K562 (cell line): ENCODE data around the gene UNC5C. TPM values are rescaled to one million over a fixed set of nuclear protein-coding genes. Genes with fewer than 3 reads are reported as not detected.

Experiments used
- ATAC-seq: fragments of 200-7000 bp; cut with Tn5 transposase; 3 replicates; pipeline ENCODE4 v1.9.1; 2020; ENCODE audit warnings: moderate library complexity
- BruUV-seq: library from RNA; stranded (reverse); fragments of 400-500 nt; replicated peaks from 2 replicates; lab custom pipeline; 2021; lab: Mats Ljungman, UMichigan
- CTCF ChIA-PET: fragments of 300-600 bp; formaldehyde crosslinking; extraction: SDS; loops from one replicate; lab custom pipeline; 2021; ENCODE audit warnings: low intra/inter-chr PET ratio; lab: Yijun Ruan, JAX
- POLR2A ChIA-PET: fragments of 300-600, 350-650 bp; sonication (Branson Sonifier 250); formaldehyde crosslinking; extraction: SDS; loops from one replicate; lab custom pipeline; 2021; ENCODE audit warnings: antibody characterized with exemption, inconsistent platforms; lab: Yijun Ruan, JAX
- DNase-seq, 4 experiments: peaks; one replicate each; pipeline versions ENCODE4 v3.0.0 to v3.0.0-alpha.2; 2011 to 2018; ENCODE audit warnings: low spot score in 3 of 4, mixed read lengths in 3 of 4; ENCODE audit errors: extremely low read depth in 1 of 4
- FAIRE-seq: peaks from 2 replicates; lab custom pipeline; 2011; peaks lifted over from hg19 to GRCh38; lab: Jason Lieb, UNC
- H2AFZ ChIP-seq: 2 replicates; pipeline ENCODE4 v1.6.0; 2011; ENCODE audit warnings: low read depth, low read length, control low read depth, inconsistent platforms
- H3K27ac ChIP-seq: fragments of 200-600 bp; 3 replicates; pipeline ENCODE4 v1.8.0; 2011; ENCODE audit warnings: low read depth, mild to moderate bottlenecking, control low read depth, inconsistent platforms, low read length, moderate library complexity, mixed read lengths; ENCODE audit errors: extremely low read depth
- H3K27me3 ChIP-seq, 2 experiments: fragments of 300-600 bp in 1 of 2; 2 replicates in 1 of 2; 3 replicates in 1 of 2; pipeline versions ENCODE4 v1.6.0 to v1.8.0; 2011; ENCODE audit warnings: inconsistent platforms in 2 of 2, low read length in 2 of 2, mild to moderate bottlenecking in 1 of 2, mixed read lengths in 1 of 2, moderate library complexity in 1 of 2; ENCODE audit not compliant: control insufficient read depth in 2 of 2, insufficient read depth in 2 of 2
- H3K36me3 ChIP-seq: fragments of 300-600 bp; 3 replicates; pipeline ENCODE4 v1.8.0; 2011; ENCODE audit warnings: mild to moderate bottlenecking, low read length, inconsistent platforms; ENCODE audit not compliant: control insufficient read depth, insufficient read depth
- H3K4me1 ChIP-seq, 2 experiments: fragments of 200-600 bp in 1 of 2; replicated peaks in 1 of 2; 2 replicates in 1 of 2; 3 replicates in 1 of 2; pipeline versions ENCODE4 v1.5.1 to v1.8.0; 2011; ENCODE audit warnings: inconsistent platforms in 2 of 2, low read length in 2 of 2, mild to moderate bottlenecking in 1 of 2, mixed read lengths in 1 of 2, moderate library complexity in 1 of 2; ENCODE audit not compliant: control insufficient read depth in 2 of 2, insufficient read depth in 2 of 2
- H3K4me2 ChIP-seq: 2 replicates; pipeline ENCODE4 v1.6.1; 2011; ENCODE audit warnings: low read length, control low read depth, inconsistent platforms, mixed read lengths; ENCODE audit not compliant: insufficient read depth
- H3K4me3 ChIP-seq: fragments of 200-600 bp; sonication (generic), shearing (Covaris generic); 2 replicates; pipeline ENCODE4 v1.5.1; 2016; ENCODE audit warnings: control low read depth, inconsistent platforms
- H3K79me2 ChIP-seq: fragments of 200-600 bp; 3 replicates; pipeline ENCODE4 v1.8.0; 2011; ENCODE audit warnings: low read length, inconsistent platforms; ENCODE audit not compliant: control insufficient read depth, insufficient read depth
- H3K9ac ChIP-seq, 2 experiments: 2 replicates each; pipeline versions ENCODE4 v1.6.0 to v1.6.1; 2011; ENCODE audit warnings: low read depth in 2 of 2, low read length in 2 of 2, control low read depth in 1 of 2, inconsistent platforms in 1 of 2, mild to moderate bottlenecking in 1 of 2, mixed read lengths in 1 of 2; ENCODE audit not compliant: insufficient read depth in 1 of 2
- H3K9me1 ChIP-seq: one replicate; pipeline ENCODE4 v1.6.0; 2011; ENCODE audit warnings: inconsistent platforms, mild to moderate bottlenecking, low read length, moderate library complexity; ENCODE audit not compliant: control insufficient read depth, insufficient read depth
- H3K9me3 ChIP-seq: replicated peaks from 2 replicates; pipeline ENCODE4 v1.5.1; 2011; ENCODE audit warnings: low read depth, low read length, inconsistent platforms; ENCODE audit not compliant: control insufficient read depth, insufficient read depth
- H4K20me1 ChIP-seq: replicated peaks from 2 replicates; pipeline ENCODE4 v1.6.1; 2011; ENCODE audit warnings: low read length, inconsistent platforms, mixed read lengths; ENCODE audit not compliant: control insufficient read depth, insufficient read depth
- ARID4B ChIP-seq: sonication (generic); formaldehyde crosslinking; IDR thresholded peaks from 2 replicates; pipeline ENCODE4 v1.8.0; 2022; ENCODE audit warnings: mild to moderate bottlenecking, missing genetic modification reagents
- NKRF ChIP-seq: fragments of 450-650 bp; IDR thresholded peaks from 2 replicates; pipeline ENCODE4 v1.6.1; 2016; ENCODE audit warnings: borderline replicate concordance
- PHB ChIP-seq: fragments of 250-450 bp; sonication (Bioruptor Pico); IDR thresholded peaks from 2 replicates; pipeline ENCODE4 v1.5.0; 2021
- SOX6 ChIP-seq: fragments of 450-650 bp; IDR thresholded peaks from 2 replicates; pipeline ENCODE4 v1.6.1; 2014; ENCODE audit warnings: mild to moderate bottlenecking
- THAP12 ChIP-seq: fragments of 250-450 bp; sonication (Bioruptor Pico); IDR thresholded peaks from 2 replicates; pipeline ENCODE4 v1.9.0; 2021; ENCODE audit warnings: mild to moderate bottlenecking, inconsistent platforms
- ZBTB34 ChIP-seq: fragments of 250-450 bp; sonication (Bioruptor Pico); IDR thresholded peaks from 2 replicates; pipeline ENCODE4 v1.8.0; 2021; ENCODE audit warnings: mild to moderate bottlenecking, moderate library complexity
- ZBTB7A ChIP-seq: IDR thresholded peaks from 2 replicates; pipeline ENCODE4 v1.6.1; 2011; ENCODE audit warnings: low read depth, mild to moderate bottlenecking, low read length, moderate library complexity, borderline replicate concordance; ENCODE audit not compliant: control insufficient read depth
- ZNF398 ChIP-seq: fragments of 250-450 bp; sonication (Bioruptor Pico); IDR thresholded peaks from 2 replicates; pipeline ENCODE4 v1.8.0; 2021; ENCODE audit warnings: moderate library complexity, mild to moderate bottlenecking, inconsistent platforms
- WGBS: fragments of 100-300 bp; shearing (Covaris generic); methylation state at CpG from one replicate; pipeline ENCODE4 v1.1.6; 2016; ENCODE audit warnings: low coverage, mixed read lengths; ENCODE audit not compliant: insufficient coverage; ENCODE audit errors: missing lambda C conversion rate; 5-methylcytosine and 5-hydroxymethylcytosine counted together
- in situ Hi-C: fragments of 300-500 bp; cut with MboI; formaldehyde crosslinking; loops from 4 replicates; pipeline ENCODE4 v1.15.0; 2018; ENCODE audit warnings: inconsistent platforms, mixed read lengths
- intact Hi-C: fragments of 100-400 bp; cut with micrococcal nuclease; formaldehyde crosslinking; loops from 2 replicates; pipeline ENCODE4 v1.14.2; 2022
- polyA plus RNA-seq, 8 experiments: library from polyadenylated mRNA; depleted of rRNA in 4 of 8; stranded (reverse) in 5 of 8; unstranded in 3 of 8; fragments of >200 nt; fragmentation: Nextera tagmentation in 2 of 8; fragmentation: Illumina TruSeq in 1 of 8; extraction: Ambion mirVana in 2 of 8; extraction: Trizol in 1 of 8; gene quantifications; 2 replicates each; pipeline versions ENCODE4 v1.2.1 to v1.2.3, GENCODE V29; 2011 to 2014; ENCODE audit warnings: inconsistent platforms in 1 of 8, missing spikeins in 1 of 8
- total RNA-seq, 7 experiments: library from RNA; depleted of rRNA in 6 of 7; stranded (reverse); fragments of >200 nt in 6 of 7; fragmentation: Illumina TruSeq in 2 of 7; extraction: Trizol in 2 of 7; gene quantifications; 2 replicates each; pipeline versions ENCODE4 v1.2.1 to v1.2.3, GENCODE V29; 2011 to 2021; ENCODE audit warnings: low replicate concordance in 1 of 7

Gene UNC5C
- total and polyA plus RNA-seq, 9 of the 15 experiments (the other 6 are each of a cell fraction or from before 2014, with no cell fraction given): under 0.01 to 0.10 (median 0.03) TPM; not detected in 1

- Histone ChIP-seq H3K79me2 (no peaks in the 10 kb centered on the region), H3K9me3 (no peaks in the 10 kb centered on the region), H3K9me1 (no peaks in the 10 kb centered on the region), H3K27me3 (peaks cover 2 to 17% of the 10 kb centered on the region in 2 experiments; a peak in 3 of 5 replicates), H3K4me1 (peaks cover 0 to 9% of the 10 kb centered on the region in 2 experiments; a peak in 2 of 5 replicates), H3K4me2 (no peak overlapping the region), H4K20me1 (no peaks in the 10 kb centered on the region), H3K4me3 (no peak overlapping the region), H3K9ac (no peak overlapping the region), H3K27ac (no peak overlapping the region), H2AFZ (no peak overlapping the region), H3K36me3 (no peaks in the 10 kb centered on the region)
- no peak for ATAC-seq
- intact Hi-C loops: no loop called here
- no peak for FAIRE-seq
- DNase-seq: no peak
- ChIA-PET POLR2A (no interaction called here), CTCF (no interaction called here)
- in situ Hi-C loops: no loop called here
- 29% methylated on average over 6 of the region's 6 CpGs for WGBS
- no TSS peak for BruUV-seq
- TF ChIP-seq ZBTB34 (CRISPR knock-in tag) (no peak), NKRF (no peak), ZNF398 (no peak), ZBTB7A (no peak), ARID4B (CRISPR knock-in tag) (no peak), THAP12 (CRISPR knock-in tag) (no peak), PHB (CRISPR knock-in tag) (no peak), SOX6 (no peak)
These were observed 351.4 kb downstream of the UNC5C start for GRCh38 chr4:95197353-95197752.
